ENCODE results near the gene TPM2. TPM values are rescaled to one million over a fixed set of nuclear protein-coding genes. Genes with fewer than 3 reads are reported as not detected.

Gene TPM2
- total RNA-seq, 1 donor from 2014 or later: 2,023 TPM

GRCh38 chr9:35656348-35656747 is 33.4 kb downstream of the TPM2 start:
- no peak for TF ChIP-seq CTCF (IDR thresholded peaks at IDR 0.05)
- Mint-ChIP-seq H3K36me3 (ENCODE audit: low read depth) (peaks cover 8% of the 10 kb centered on the region), H3K4me1 (ENCODE audit: low read depth) (peaks cover 44% of the 10 kb centered on the region), H3K9me3 (ENCODE audit: low read depth) (no peaks in the 10 kb centered on the region), H3K4me3 (ENCODE audit: unreplicated experiment) (no peak overlapping the region), H3K27me3 (ENCODE audit: low read depth) (no peaks in the 10 kb centered on the region), H3K27ac (ENCODE audit: unreplicated experiment) (peak overlapping the region; percentile 99)
- DNase-seq (ENCODE audit: low spot score): no peak

- DNase-seq (ENCODE audit: low spot score): no peak
- no peaks in the 10 kb centered on the region for H3K9me3 Mint-ChIP-seq (ENCODE audit: low read depth)
- H3K4me1 Mint-ChIP-seq (ENCODE audit: low read depth): peaks cover 18% of the 10 kb centered on the region
- no peaks in the 10 kb centered on the region for H3K27me3 Mint-ChIP-seq (ENCODE audit: low read depth)
- H3K36me3 Mint-ChIP-seq (ENCODE audit: low read depth): no peaks in the 10 kb centered on the region
- no peak overlapping the region for H3K4me3 Mint-ChIP-seq (ENCODE audit: unreplicated experiment)
- no peak overlapping the region for H3K27ac Mint-ChIP-seq (ENCODE audit: unreplicated experiment)
- TF ChIP-seq CTCF (IDR thresholded peaks at IDR 0.05): no peak
Measured at GRCh38 chr9:35653611-35654010, 36.1 kb downstream of the TPM2 start.

- Mint-ChIP-seq H3K36me3 (ENCODE audit: low read depth) (no peaks in the 10 kb centered on the region), H3K27ac (ENCODE audit: unreplicated experiment) (no peak overlapping the region), H3K4me1 (ENCODE audit: low read depth) (peaks cover 20% of the 10 kb centered on the region), H3K4me3 (ENCODE audit: unreplicated experiment) (no peak overlapping the region), H3K27me3 (ENCODE audit: low read depth) (no peaks in the 10 kb centered on the region), H3K9me3 (ENCODE audit: low read depth) (no peaks in the 10 kb centered on the region)
- peak; percentile 4 for DNase-seq (ENCODE audit: low spot score)
- no peak for TF ChIP-seq CTCF (IDR thresholded peaks at IDR 0.05)
Measured at GRCh38 chr9:35652829-35653209, 36.9 kb downstream of the TPM2 start.

GRCh38 chr9:35651956-35652828 is 37.5 kb downstream of the TPM2 start:
- no peak for TF ChIP-seq CTCF (IDR thresholded peaks at IDR 0.05)
- Mint-ChIP-seq H3K9me3 (ENCODE audit: low read depth) (no peaks in the 10 kb centered on the region), H3K4me1 (ENCODE audit: low read depth) (peaks cover 19% of the 10 kb centered on the region), H3K36me3 (ENCODE audit: low read depth) (no peaks in the 10 kb centered on the region), H3K27me3 (ENCODE audit: low read depth) (no peaks in the 10 kb centered on the region), H3K27ac (ENCODE audit: unreplicated experiment) (no peak overlapping the region), H3K4me3 (ENCODE audit: unreplicated experiment) (no peak overlapping the region)
- peak; percentile 9 for DNase-seq (ENCODE audit: low spot score)

- TF ChIP-seq CTCF (IDR thresholded peaks at IDR 0.05): no peak
- Mint-ChIP-seq H3K27ac (ENCODE audit: unreplicated experiment) (no peak within 1 kb of the TSS), H3K9me3 (ENCODE audit: low read depth) (no peaks in the 10 kb centered on the region)
Measured at GRCh38 chr9:35650341-35651158, 39.2 kb downstream of the TPM2 start, which contains the start of gene SIT1. TSS of gene SIT1 (minus strand) at chr9:35650931. CDS start at chr9:35650853, 78 bp downstream.

More at GRCh38 chr9:35650341-35651158, 39.2 kb downstream of the TPM2 start, which contains the start of gene SIT1:
- DNase-seq (ENCODE audit: low spot score): no peak
- no peaks in the 10 kb centered on the region for H3K27me3 Mint-ChIP-seq (ENCODE audit: low read depth)
- H3K4me3 Mint-ChIP-seq (ENCODE audit: unreplicated experiment): no peak within 1 kb of the TSS
- H3K36me3 Mint-ChIP-seq (ENCODE audit: low read depth): no peaks in the 10 kb centered on the region
- peaks cover 21% of the 10 kb centered on the region for H3K4me1 Mint-ChIP-seq (ENCODE audit: low read depth)
